Right cardiac atrium (tissue), 5 donors: ENCODE results near the gene TMEM185B. TPM values are rescaled to one million over a fixed set of nuclear protein-coding genes. Genes with fewer than 3 reads are reported as not detected.
A peak's percentile ranks its signal among the peaks of the same experiment; 100 is the strongest.
"Not testable (repeated sequence)": the region's sequence is repeated elsewhere in the genome, so short reads cannot be mapped to it uniquely, and the experiment has no call there.

Experiments
- ATAC-seq, 2 donors: fragments of 200-7000 bp; cut with Tn5 transposase; one replicate each; pipeline versions ENCODE4 v1.8.0 to v1.9.1; 2020; ENCODE audit warnings: moderate library complexity in 2 of 2, mild to moderate bottlenecking in 1 of 2
- DNase-seq, 3 donors: peaks; one replicate each; pipeline ENCODE4 v3.0.0-alpha.2; 2020
- H3K27ac ChIP-seq: one replicate; pipeline ENCODE4 v1.5.1; 2013; ENCODE audit warnings: mild to moderate bottlenecking, low read length, control low read depth, moderate library complexity
- H3K27me3 ChIP-seq: one replicate; pipeline ENCODE4 v1.6.1; 2013; ENCODE audit not compliant: control insufficient read depth, insufficient read depth
- H3K4me1 ChIP-seq: one replicate; pipeline ENCODE4 v1.6.1; 2013; ENCODE audit warnings: low read length; ENCODE audit not compliant: control insufficient read depth, insufficient read depth
- H3K4me3 ChIP-seq: one replicate; pipeline ENCODE4 v1.5.1; 2013; ENCODE audit warnings: low read length, control low read depth
- H3K9me3 ChIP-seq: one replicate; pipeline ENCODE4 v1.6.1; 2013; ENCODE audit warnings: low read length; ENCODE audit not compliant: control insufficient read depth
- WGBS: extraction: QIAGEN DNeasy Blood & Tissue Kit; methylation state at CpG from one replicate; pipeline ENCODE4 v1.1.7; 2013; 5-methylcytosine and 5-hydroxymethylcytosine counted together
- intact Hi-C, 4 donors: fragments of 100-400 bp; cut with DNase I; formaldehyde crosslinking; loops; one replicate each; pipeline versions ENCODE4 v1.11.0 to v1.14.0; 2022 to 2023
- polyA plus RNA-seq: library from polyadenylated mRNA; stranded (reverse); fragments of 200-250 nt; gene quantifications from one replicate; pipeline ENCODE4 v1.2.3, GENCODE V29; 2013
- total RNA-seq, 4 donors: library from RNA; stranded (reverse); fragmentation: NEBNext Ultra II Directional; extraction: Animal tissue kit (Norgen Biotek cat#: 25700); gene quantifications; one replicate each; pipeline ENCODE4 v1.2.1, GENCODE V29; 2021
- donor health status: healthy with polysubstance abuse.
- donor health status: DM: no; HTN: yes; CAD: no.
- donor health status: DM: no; HTN: no; CAD: no.
- donor health status: DM: no; HTN: yes; CAD: no; lungs with severe emphysema.
- donor health status: DM: yes; HTN: yes; CAD: no.

TMEM185B gene
- total and polyA plus RNA-seq, 5 donors, result 13.2 to 27.5 (median 19.9) TPM

DNA sequence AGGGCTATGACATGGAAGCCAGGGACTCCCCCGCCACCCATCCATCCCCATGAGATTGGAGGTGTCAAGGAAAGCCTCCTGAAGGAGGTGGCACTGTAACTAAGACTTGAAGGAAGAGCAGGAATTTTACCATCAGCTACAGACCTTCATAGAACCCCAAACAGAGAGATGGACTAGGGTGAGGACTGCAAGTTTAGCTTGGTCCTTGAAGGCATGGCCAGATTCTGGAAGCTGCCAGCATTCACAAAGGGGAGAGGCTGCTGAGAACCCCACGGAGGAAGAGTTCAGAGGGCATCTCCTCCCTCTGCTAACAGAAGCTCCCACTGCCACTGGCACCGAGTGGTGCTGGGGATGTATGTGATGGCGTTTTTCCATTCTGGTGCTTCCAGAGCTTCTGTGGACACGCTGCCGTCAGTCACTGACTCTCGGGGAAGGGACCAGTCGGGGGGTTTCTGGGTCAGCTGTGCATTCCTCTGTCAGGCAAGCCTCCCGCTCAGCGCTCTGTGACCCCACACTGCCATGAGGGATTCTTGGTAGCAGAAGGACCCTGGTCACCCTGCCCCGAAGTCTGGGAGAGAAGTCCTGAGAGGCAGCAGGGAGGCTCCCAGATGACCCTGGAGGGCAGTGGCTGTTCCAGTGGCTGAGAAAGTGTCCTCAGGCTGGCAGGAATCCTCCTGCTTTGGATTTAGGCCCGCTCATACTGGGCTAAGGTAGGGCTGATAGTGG lies 18.1 kb downstream of the TMEM185B start:
- ATAC-seq (no peak), DNase-seq (peak in 1 of 3 donors; percentile 28)
- Histone ChIP-seq H3K9me3 (no peaks in the 10 kb centered on the region), H3K27me3 (no peaks in the 10 kb centered on the region), H3K4me3 (no peak overlapping the region), H3K4me1 (peaks cover 2% of the 10 kb centered on the region), H3K27ac (no peak overlapping the region)
- intact Hi-C loops, result no loop called here
- 92% methylated on average over 12 of the region's 12 CpGs for WGBS

GRCh38 chr2:120204417-120204816 lies 18.8 kb downstream of the TMEM185B start:
- H3K4me3 ChIP-seq, result no peak overlapping the region
- H3K9me3 ChIP-seq, result no peaks in the 10 kb centered on the region
- intact Hi-C loops, result no loop called here
- peaks cover 2% of the 10 kb centered on the region for H3K4me1 ChIP-seq
- no peaks in the 10 kb centered on the region for H3K27me3 ChIP-seq
- DNase-seq (no peak), ATAC-seq (peak in 1 of 2 donors; percentile 14)
- no peak overlapping the region for H3K27ac ChIP-seq
- 95% methylated on average over 3 of the region's 3 CpGs for WGBS

- H3K4me1 ChIP-seq, result peaks cover 2% of the 10 kb centered on the region
- ATAC-seq, result peak; percentile 20
- WGBS, result 86% methylated on average over 5 of the region's 5 CpGs
- DNase-seq, result no peak
- no peak overlapping the region for H3K27ac ChIP-seq
- no peaks in the 10 kb centered on the region for H3K9me3 ChIP-seq
- no peak overlapping the region for H3K4me3 ChIP-seq
- intact Hi-C loops, result no loop called here
- H3K27me3 ChIP-seq, result no peaks in the 10 kb centered on the region
Observed at GRCh38 chr2:120204022-120204405, 19.2 kb downstream of the TMEM185B start.

- intact Hi-C loops, result no loop called here
- 53% methylated on average over 10 of the region's 10 CpGs for WGBS
- ATAC-seq (peak in 1 of 2 donors; percentile 52), DNase-seq (peak in 2 of 3 donors; percentile 48 to 55)
- Histone ChIP-seq H3K9me3 (no peaks in the 10 kb centered on the region), H3K4me1 (peaks cover 2% of the 10 kb centered on the region), H3K27ac (no peak overlapping the region), H3K27me3 (no peaks in the 10 kb centered on the region), H3K4me3 (no peak overlapping the region)
Observed at GRCh38 chr2:120203251-120204021, 19.8 kb downstream of the TMEM185B start.

GRCh38 chr2:120199817-120200459 lies 23.3 kb downstream of the TMEM185B start:
- H3K4me3 ChIP-seq, H3K9me3 ChIP-seq, H3K27ac ChIP-seq, intact Hi-C loops, ATAC-seq, H3K4me1 ChIP-seq, DNase-seq, H3K27me3 ChIP-seq: not testable (repeated sequence)
- WGBS, result 97% methylated on average over 10 of the region's 10 CpGs

DNA sequence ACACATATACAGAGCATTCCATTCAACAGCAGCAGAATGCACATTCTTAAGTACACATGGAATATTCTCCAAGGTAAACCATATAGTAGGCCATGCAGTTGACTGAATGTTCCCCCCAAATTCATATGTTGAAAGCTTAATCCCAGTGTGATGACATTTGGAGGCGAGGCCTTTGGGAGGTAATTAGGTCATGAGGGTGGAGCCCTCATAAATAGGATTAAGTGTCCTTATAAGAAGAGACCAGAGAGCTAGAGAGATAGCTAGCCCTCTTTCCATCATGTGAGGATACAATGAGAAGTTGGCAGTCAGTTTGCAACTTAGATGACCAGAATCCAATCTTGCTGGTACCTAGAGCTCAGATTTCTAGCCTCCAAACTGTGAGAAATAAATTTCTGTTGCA lies 27.6 kb downstream of the TMEM185B start:
- ATAC-seq, result no peak
- H3K9me3 ChIP-seq, result no peaks in the 10 kb centered on the region
- H3K27me3 ChIP-seq, result no peaks in the 10 kb centered on the region
- no peak overlapping the region for H3K27ac ChIP-seq
- no peak overlapping the region for H3K4me3 ChIP-seq
- no peaks in the 10 kb centered on the region for H3K4me1 ChIP-seq
- WGBS, result 89% methylated on average over 1 of the region's 1 CpG
- intact Hi-C loops, result no loop called here
- no peak for DNase-seq

DNA sequence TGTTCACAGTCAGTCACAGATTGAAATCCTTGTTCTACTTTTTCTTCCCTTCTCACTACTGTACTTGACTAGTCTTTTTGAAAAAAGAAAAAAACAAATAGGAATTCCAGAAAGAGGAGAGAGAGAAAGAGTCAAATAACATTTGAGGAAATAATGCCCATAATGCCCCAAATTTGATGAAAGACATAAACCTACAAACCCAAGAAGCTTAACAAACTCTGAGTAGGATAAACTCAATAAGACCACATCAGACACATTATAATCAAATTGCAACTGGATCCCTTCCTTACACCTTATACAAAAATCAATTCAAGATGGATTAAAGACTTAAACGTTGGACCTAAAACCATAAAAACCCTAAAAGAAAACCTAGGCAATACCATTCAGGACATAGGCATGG lies 30.9 kb downstream of the TMEM185B start:
- H3K4me1 ChIP-seq, result no peaks in the 10 kb centered on the region
- 85% methylated on average over 1 of the region's 1 CpG for WGBS
- H3K27ac ChIP-seq, result no peak overlapping the region
- H3K4me3 ChIP-seq, result no peak overlapping the region
- DNase-seq (no peak), ATAC-seq (no peak)
- no peaks in the 10 kb centered on the region for H3K9me3 ChIP-seq
- intact Hi-C loops, result no loop called here
- no peaks in the 10 kb centered on the region for H3K27me3 ChIP-seq

- no peaks in the 10 kb centered on the region for H3K4me1 ChIP-seq
Observed at GRCh38 chr2:120189189-120189588, 34.0 kb downstream of the TMEM185B start.

GRCh38 chr2:120182019-120182560 lies 41.1 kb downstream of the TMEM185B start:
- Histone ChIP-seq H3K27me3 (no peaks in the 10 kb centered on the region), H3K9me3 (no peaks in the 10 kb centered on the region), H3K4me3 (no peak overlapping the region), H3K4me1 (no peaks in the 10 kb centered on the region), H3K27ac (no peak overlapping the region)
- DNase-seq (no peak), ATAC-seq (no peak)
- intact Hi-C loops, result no loop called here
- 61% methylated on average over 5 of the region's 5 CpGs for WGBS

More at GRCh38 chr2:120189189-120189588, 34.0 kb downstream of the TMEM185B start:
- no peaks in the 10 kb centered on the region for H3K27me3 ChIP-seq
- DNase-seq (no peak), ATAC-seq (no peak)
- H3K27ac ChIP-seq, result no peak overlapping the region
- H3K9me3 ChIP-seq, result no peaks in the 10 kb centered on the region
- intact Hi-C loops, result no loop called here
- H3K4me3 ChIP-seq, result no peak overlapping the region
- 76% methylated on average over 1 of the region's 1 CpG for WGBS

DNA sequence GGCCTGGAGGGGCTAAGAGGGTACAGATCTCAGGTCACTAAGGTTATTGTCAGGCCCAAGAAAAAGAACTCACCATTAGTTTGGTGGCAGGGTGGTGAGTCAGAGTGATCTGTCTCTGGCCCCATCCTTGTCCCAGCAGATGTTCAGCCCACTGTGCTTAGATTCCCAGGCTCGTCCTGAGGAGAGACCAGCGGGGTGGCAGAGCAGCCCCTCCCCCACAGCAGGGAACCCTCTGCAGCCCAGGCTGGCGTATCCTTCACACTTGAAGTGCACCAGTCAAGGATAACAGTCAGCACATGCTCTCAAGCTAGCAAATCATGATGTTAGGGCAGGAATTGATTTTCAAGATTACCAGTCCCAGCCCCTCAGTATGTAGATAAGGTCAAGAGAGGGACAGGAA lies 43.1 kb downstream of the TMEM185B start:
- 84% methylated on average over 3 of the region's 3 CpGs for WGBS
- Histone ChIP-seq H3K4me3 (no peak overlapping the region), H3K4me1 (no peaks in the 10 kb centered on the region), H3K27me3 (no peaks in the 10 kb centered on the region), H3K27ac (no peak overlapping the region), H3K9me3 (no peaks in the 10 kb centered on the region)
- intact Hi-C loops, result no loop called here
- no peak for ATAC-seq
- DNase-seq, result no peak

GRCh38 chr2:120179396-120179795 lies 43.8 kb downstream of the TMEM185B start:
- intact Hi-C loops, result loop anchor here in 3 of 4 donors (10.0 kb wide), 4 partner anchors 65 to 475 kb away; partner anchors contain the start of gene PTPN4 (in 1 of the 3)
- no peak for DNase-seq
- H3K4me3 ChIP-seq, result no peak overlapping the region
- WGBS, result 92% methylated on average over 3 of the region's 3 CpGs
- H3K4me1 ChIP-seq, result no peaks in the 10 kb centered on the region
- no peak overlapping the region for H3K27ac ChIP-seq
- no peaks in the 10 kb centered on the region for H3K27me3 ChIP-seq
- no peak for ATAC-seq
- no peaks in the 10 kb centered on the region for H3K9me3 ChIP-seq
